ENCODE data around the gene PCBP2. TPM values are rescaled to one million over a fixed set of nuclear protein-coding genes. Genes with fewer than 3 reads are reported as not detected.
A peak's percentile ranks its signal among the peaks of the same experiment; 100 is the strongest.

The PCBP2 gene
- polyA plus RNA-seq, 2 of the 4 experiments (the other 2 are of a cell fraction) = 367 to 546 TPM

GRCh38 chr12:53459097-53459496, 7.2 kb downstream of the PCBP2 start:
- Histone ChIP-seq H3K4me3 (no peak overlapping the region), H3K27ac (no peak overlapping the region), H3K4me1 (peaks cover 59% of the 10 kb centered on the region), H3K4me2 (no peak overlapping the region), H3K9me3 (no peaks in the 10 kb centered on the region)
- DNase-seq (ENCODE audit: low read depth in 1 of 2, low spot score in 1 of 2) (no peak), ATAC-seq (no peak), FAIRE-seq (no peak)
- CTCF ChIA-PET = interaction anchor here (1.2 to 2.2 kb wide), 3 partner anchors 8 to 17 kb away, joined by 3 to 12 read pairs (median 3); no protein-coding TSS in a partner anchor
- 92% methylated on average over 4 of the region's 4 CpGs for whole genome bisulfite sequencing (ENCODE audit: missing lambda C conversion rate)
- POLR2A ChIA-PET = interaction anchor here (0.8 to 1.4 kb wide), 2 partner anchors 15 to 18 kb away, joined by 3 to 4 read pairs; no protein-coding TSS in a partner anchor
- TF ChIP-seq TP53 (CRISPR knock-in tag; IDR thresholded peaks at IDR 0.05) (no peak), POLR2AphosphoS2 (conservative IDR thresholded peaks at IDR 0.05; ENCODE audit: low read length) (no peak), NPAS2 (CRISPR knock-in tag; IDR thresholded peaks at IDR 0.05; ENCODE audit: borderline replicate concordance) (no peak), KDM5A (IDR thresholded peaks at IDR 0.05) (no peak), HOXA7 (CRISPR knock-in tag; IDR thresholded peaks at IDR 0.05) (no peak), CBX2 (IDR thresholded peaks at IDR 0.05; ENCODE audit: borderline replicate concordance, low read depth) (no peak), HMGXB4 (CRISPR knock-in tag; IDR thresholded peaks at IDR 0.05; ENCODE audit: borderline replicate concordance) (no peak), POLR2A (IDR thresholded peaks at IDR 0.05; ENCODE audit: low read length) (no peak), RCOR1 (IDR thresholded peaks at IDR 0.05; ENCODE audit: low read depth, low read length) (no peak)

GRCh38 chr12:53461059-53461458, 9.2 kb downstream of the PCBP2 start:
- H3K4me3 ChIP-seq = no peak overlapping the region
- ATAC-seq (no peak), DNase-seq (ENCODE audit: low read depth in 1 of 2, low spot score in 1 of 2) (no peak), FAIRE-seq (no peak)
- no peaks in the 10 kb centered on the region for H3K9me3 ChIP-seq
- H3K4me1 ChIP-seq = peaks cover 54% of the 10 kb centered on the region; the same call in 2 of the 3 replicates
- ChIA-PET CTCF (interaction anchor here (1.0 to 2.1 kb wide), 3 partner anchors 15 to 116 kb away, joined by 3 to 7 read pairs (median 4); no protein-coding TSS in a partner anchor), POLR2A (no interaction called here)
- no peak overlapping the region for H3K4me2 ChIP-seq
- WGBS (ENCODE audit: missing lambda C conversion rate) = 74% methylated on average over 3 of the region's 3 CpGs
- TF ChIP-seq HOXB13 (CRISPR knock-in tag; IDR thresholded peaks at IDR 0.05; ENCODE audit: low read depth) (no peak), JUN (IDR thresholded peaks at IDR 0.05) (0 out of 5 replicates have a peak, but pooled peaks of 1 of the 2 experiments have one; percentile 27), POLR2AphosphoS2 (conservative IDR thresholded peaks at IDR 0.05; ENCODE audit: low read length) (0 out of 2 replicates have a peak, but pooled peaks have one; percentile 20)
- no peak overlapping the region for H3K27ac ChIP-seq

- DNase-seq (ENCODE audit: low read depth in 1 of 2, low spot score in 1 of 2) (no peak), ATAC-seq (no peak), FAIRE-seq (no peak)
- Histone ChIP-seq H3K4me3 (no peak overlapping the region), H3K27ac (no peak overlapping the region), H3K4me1 (peaks cover 54% of the 10 kb centered on the region; the same call in 2 of the 3 replicates), H3K4me2 (no peak overlapping the region), H3K9me3 (no peaks in the 10 kb centered on the region)
- TF ChIP-seq CEBPB (IDR thresholded peaks at IDR 0.05) (no peak), SMC3 (IDR thresholded peaks at IDR 0.05) (no peak), E2F6 (IDR thresholded peaks at IDR 0.05; ENCODE audit: borderline replicate concordance, low read depth) (no peak), HDAC2 (IDR thresholded peaks at IDR 0.05) (no peak), BCL3 (IDR thresholded peaks at IDR 0.05) (no peak), NPAS2 (CRISPR knock-in tag; IDR thresholded peaks at IDR 0.05; ENCODE audit: borderline replicate concordance) (no peak), KDM5A (IDR thresholded peaks at IDR 0.05) (no peak), JUNB (IDR thresholded peaks at IDR 0.05) (no peak), RAD21 (conservative IDR thresholded peaks at IDR 0.05 in 1 of 2, IDR thresholded peaks at IDR 0.05 in 1 of 2) (no peak), EHF (CRISPR knock-in tag; IDR thresholded peaks at IDR 0.05) (no peak), ZFP36 (IDR thresholded peaks at IDR 0.05; ENCODE audit: borderline replicate concordance, partially characterized antibody) (no peak), HES2 (IDR thresholded peaks at IDR 0.05) (no peak), JUN (IDR thresholded peaks at IDR 0.05) (no peak), TFCP2L1 (CRISPR knock-in tag; IDR thresholded peaks at IDR 0.05) (no peak)
- WGBS (ENCODE audit: missing lambda C conversion rate) = 94% methylated on average over 8 of the region's 8 CpGs
- POLR2A ChIA-PET = no interaction called here
- CTCF ChIA-PET = interaction anchor here (1.0 to 2.1 kb wide), 4 partner anchors 9 to 116 kb away, joined by 3 to 7 read pairs (median 6); no protein-coding TSS in a partner anchor
These were observed 9.7 kb downstream of the PCBP2 start for GRCh38 chr12:53461591-53461990.

Measured in A549 (cell line).